NOMO-1 treated with DMSO at 0.1 percent for 48 hours (cell line): Measurements from ENCODE around the gene SPAG17.
A peak's percentile ranks its signal among the peaks of the same experiment; 100 is the strongest.

Source experiments
- DNase-seq: peaks from one replicate; lab custom pipeline; 2025; ENCODE audit not compliant: unreplicated experiment; lab: John Stamatoyannopoulos, UW

Gene SPAG17

DNA sequence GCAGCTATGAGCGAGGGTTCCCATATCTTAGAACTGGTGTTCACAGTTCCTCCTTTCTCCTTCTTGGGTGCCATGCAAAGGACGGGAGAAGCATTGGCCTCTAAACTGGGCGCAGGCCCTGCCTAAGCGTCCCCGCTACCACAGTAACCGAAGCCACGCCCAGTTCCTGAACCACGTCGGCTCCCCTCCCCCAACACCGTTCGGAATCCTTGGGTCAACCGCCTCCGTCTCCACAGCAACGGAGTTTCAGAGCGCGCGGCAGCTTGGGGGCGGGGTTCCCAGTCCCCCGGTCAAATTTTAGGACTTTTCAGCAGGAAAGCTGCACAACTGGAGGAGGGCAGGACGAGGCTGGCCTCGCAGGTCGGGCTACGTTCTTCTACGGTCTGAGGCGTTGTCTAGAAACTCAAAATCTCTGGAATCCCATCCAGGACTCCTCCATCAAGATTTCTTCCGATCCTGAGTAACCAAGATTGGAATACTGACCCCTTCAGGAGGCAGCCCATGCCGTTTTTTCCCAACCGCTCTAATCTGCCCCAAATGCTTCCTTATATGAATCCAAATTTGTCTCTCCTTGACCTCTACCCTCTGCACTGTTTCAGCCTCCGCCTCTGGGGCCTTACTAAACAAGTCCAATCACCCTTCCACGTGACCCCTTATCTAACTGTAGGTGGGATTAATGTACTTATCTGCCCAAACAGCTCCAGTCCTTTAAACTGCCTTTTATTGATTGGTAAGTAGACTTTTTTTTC, at the start of gene SPAG17:
TSS of gene SPAG17 (minus strand) at position 145 of the 749 bp plus-strand sequence. CDS start at position 74, 71 bp downstream.
- peak; percentile 15 for DNase-seq

- no peak for DNase-seq
Observed at GRCh38 chr1:118225471-118225870, 40.4 kb upstream of the SPAG17 start.

- no peak for DNase-seq
Observed at GRCh38 chr1:118223426-118223825, 38.4 kb upstream of the SPAG17 start.

- DNase-seq: no peak
Observed at GRCh38 chr1:118219438-118219837, 34.4 kb upstream of the SPAG17 start.

GRCh38 chr1:118217141-118217838, 32.3 kb upstream of the SPAG17 start:
- DNase-seq: no peak

DNA sequence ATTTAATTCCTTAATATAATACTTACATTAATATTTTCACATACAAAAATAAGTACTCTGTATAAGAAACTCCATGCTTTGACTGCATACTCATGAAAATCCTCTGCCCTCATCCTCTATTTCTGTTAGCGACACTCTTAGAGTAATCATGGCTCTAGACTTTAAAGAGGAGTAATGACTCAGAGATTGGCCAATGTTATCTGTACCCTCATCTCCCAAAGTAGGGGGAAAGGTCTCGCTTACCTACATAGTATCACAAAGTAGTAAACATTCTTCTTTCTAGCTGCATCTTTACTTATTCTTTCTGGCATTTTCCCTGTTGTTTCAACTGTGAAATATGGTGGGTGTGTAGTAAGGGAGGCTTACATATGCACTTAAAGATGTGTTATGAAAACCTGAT, 29.8 kb upstream of the SPAG17 start:
- no peak for DNase-seq

- no peak for DNase-seq
Observed at GRCh38 chr1:118210723-118211110, 25.7 kb upstream of the SPAG17 start.

- DNase-seq: no peak
Observed at GRCh38 chr1:118210051-118210722, 25.2 kb upstream of the SPAG17 start.

DNA sequence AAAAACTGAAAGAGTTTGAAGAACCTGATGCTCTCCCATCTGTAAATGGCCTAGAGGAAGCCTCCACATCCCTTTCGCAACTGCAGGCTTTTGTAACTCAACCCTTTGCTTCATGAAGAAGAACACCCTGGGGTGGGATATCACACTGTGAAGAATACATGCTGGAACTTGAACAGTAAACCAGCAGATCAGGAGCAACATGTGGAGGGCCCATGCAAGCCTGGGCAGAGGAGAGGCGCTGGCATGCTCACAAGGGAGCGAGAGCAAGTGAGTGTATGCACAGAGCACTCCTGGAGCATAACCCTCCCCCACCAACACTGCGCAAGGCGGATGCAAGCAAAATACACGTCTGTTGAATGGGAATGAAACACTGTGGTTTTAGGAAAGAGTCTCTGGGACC, 24.6 kb upstream of the SPAG17 start:
- DNase-seq: no peak

- DNase-seq: no peak
Observed at GRCh38 chr1:118206966-118207365, 21.9 kb upstream of the SPAG17 start.

DNA sequence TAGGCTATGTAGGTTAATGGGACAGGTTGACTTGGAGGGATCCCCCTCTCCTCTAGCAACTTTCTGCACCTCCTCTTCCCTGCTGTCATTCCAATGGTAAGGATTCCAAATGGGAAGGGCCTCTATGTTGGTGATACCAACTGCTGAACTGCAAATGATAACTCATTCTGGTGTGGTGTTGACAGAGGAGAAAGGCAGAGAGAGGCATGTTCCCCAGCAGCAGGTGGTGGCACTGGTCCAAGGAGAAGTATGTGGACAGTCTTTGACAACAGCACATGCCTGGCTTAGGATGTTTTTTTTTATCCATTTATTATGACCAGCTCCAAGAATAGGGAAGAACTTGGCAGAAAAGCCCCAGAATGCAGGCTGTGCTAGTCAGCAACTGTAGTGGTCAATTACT, 19.6 kb upstream of the SPAG17 start:
- no peak for DNase-seq

DNA sequence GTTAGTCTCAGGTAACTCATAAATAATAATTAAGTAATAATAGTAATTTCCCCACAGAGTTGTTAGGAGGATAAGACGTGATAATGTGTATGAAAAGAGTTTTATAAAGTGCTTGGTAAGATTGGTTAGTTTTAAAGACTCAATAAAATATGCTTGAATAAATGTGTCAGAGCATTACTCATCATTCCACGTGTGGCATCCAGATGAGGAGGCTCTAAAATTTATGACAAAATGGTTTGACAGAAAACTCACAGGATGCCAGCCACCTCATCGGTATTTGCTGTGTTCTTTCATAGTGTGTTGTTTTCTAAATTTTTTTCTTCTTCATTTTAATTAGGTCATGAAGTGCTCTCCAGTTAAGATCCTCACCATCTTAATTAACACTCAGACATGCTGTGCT, 19.1 kb upstream of the SPAG17 start:
- no peak for DNase-seq

GRCh38 chr1:118202076-118202608, 17.1 kb upstream of the SPAG17 start:
- no peak for DNase-seq

DNA sequence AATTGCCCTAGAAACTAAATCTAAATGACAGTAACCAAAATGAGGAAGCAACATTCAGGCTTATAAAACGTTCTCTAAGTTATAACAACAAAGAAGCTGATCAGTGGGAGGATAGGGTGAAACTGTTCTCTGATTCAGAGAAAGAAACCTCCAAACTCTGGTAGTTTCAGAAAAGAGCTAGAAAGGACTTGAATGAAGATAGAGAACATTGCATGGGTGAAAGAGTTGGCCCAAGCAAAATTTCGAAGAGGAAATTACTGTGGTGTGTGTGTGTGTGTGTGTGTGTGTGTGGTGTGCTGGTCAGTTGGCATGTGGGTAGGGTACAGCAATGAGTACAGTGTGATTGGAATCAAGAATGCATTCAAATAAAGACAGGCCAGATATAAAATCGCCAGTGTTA, 16.5 kb upstream of the SPAG17 start:
- DNase-seq: no peak

DNA sequence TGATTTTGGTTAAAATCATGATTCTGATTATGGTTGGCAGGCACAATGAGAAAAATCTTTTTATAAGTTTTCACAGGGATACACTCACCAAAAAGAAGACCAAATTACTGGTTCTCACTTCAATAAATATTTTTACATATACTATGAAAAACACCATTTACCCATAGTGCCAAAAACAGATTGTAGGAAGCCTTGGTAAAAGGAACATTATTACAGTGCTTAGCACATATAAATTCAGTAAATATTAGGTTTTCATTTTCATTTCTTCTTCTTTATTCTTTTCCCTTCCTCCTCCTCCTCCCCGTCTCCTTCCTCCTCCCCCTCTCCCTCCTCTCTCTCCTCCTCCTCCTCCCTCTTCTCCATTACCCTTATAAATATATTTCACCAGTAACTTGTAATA, 15.8 kb upstream of the SPAG17 start:
- DNase-seq: no peak

DNA sequence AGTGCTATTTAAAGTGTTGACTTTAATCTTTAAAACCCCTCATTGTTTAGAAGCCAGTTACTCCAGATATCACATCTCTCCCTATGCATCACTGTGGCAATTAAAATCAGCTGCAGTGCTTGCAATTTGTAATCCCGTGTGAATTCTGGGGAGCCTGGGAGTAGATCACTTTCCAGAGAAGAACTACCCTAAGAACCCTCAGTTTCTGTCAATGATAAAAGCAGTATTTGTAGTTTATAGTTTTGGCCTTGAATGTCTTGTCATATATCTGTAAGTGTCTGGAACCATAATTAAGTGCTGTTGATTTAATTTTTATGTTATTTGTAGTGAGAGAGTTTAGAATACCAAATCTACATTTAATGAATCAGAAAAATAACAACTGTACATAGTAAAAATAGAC, 5.5 kb upstream of the SPAG17 start:
- DNase-seq: no peak

- no peak for DNase-seq
Observed at GRCh38 chr1:118189564-118189963, 4.5 kb upstream of the SPAG17 start.

DNA sequence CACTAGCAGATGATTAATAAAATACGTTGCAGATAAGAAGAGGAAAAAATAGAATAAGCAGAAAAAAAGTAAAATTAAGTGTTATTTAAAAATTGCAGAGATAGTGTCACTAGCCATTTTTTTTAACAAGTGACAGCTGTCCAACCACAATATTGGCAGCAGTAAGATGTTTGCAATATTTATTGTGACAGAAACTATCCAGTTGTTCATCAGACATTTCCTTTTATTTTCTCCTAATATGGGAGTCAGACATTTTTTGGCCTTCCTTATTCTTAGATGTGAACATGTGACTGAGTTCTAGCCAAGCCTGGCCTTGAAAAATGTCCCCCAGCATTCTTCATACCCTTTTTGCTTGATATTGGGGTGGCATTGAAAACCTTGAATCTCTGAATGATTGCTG, 3.4 kb upstream of the SPAG17 start:
- DNase-seq: no peak

GRCh38 chr1:118186026-118186425, 998 bp upstream of the SPAG17 start:
- no peak for DNase-seq

- DNase-seq: no peak
Observed at GRCh38 chr1:118184739-118185083, 317 bp downstream of the SPAG17 start.

DNA sequence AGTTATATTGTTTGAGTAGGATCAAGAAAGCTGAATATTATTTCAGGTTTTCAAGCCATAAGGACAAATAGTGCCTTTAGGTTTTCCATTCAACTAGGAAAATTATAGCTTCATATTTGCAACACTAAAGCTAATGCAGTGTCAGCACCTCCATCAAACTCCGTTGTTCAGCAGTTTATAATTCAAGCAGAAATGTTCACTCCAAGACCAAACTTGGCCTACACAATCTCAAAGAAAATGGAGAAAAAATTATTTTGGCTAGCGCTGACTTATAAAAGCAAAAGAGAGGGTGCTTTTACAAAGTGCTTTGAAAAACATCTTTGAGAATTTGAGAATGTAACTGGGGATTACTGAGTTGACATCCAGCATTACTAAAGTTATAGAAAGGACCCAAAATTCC, 1.4 kb downstream of the SPAG17 start:
- no peak for DNase-seq

DNA sequence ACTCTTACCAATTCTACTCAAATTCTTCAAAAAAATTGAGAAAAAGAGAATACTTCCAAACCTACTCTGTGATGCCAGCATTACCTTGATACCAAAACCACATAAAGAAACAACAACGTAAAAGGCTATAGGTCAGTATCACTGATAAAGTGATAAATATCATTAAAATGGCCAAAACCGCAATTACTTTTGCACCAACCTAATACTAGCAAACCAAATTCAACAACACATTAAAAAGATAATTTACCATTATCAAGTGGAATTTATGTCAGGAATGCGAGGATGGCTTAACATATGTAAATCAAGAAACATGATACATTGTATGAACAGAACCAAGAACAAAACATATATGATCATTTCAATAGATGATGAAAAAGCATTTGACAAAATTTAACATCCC, 7.0 kb downstream of the SPAG17 start:
- no peak for DNase-seq
